Right atrium auricular region (tissue), 2 donors: Measurements from ENCODE around the gene EHD4. TPM values are rescaled to one million over a fixed set of nuclear protein-coding genes. Genes with fewer than 3 reads are reported as not detected.

Experiments used
- DNase-seq: peaks from one replicate; pipeline ENCODE4 v3.0.0-alpha.2; 2019; ENCODE audit warnings: low spot score
- H3K27ac ChIP-seq, 2 donors: fragments of 200-600 bp; sonication (generic); 1 replicate in 1 of 2; 2 replicates in 1 of 2; pipeline ENCODE4 v1.5.1; 2016 to 2019
- H3K27me3 ChIP-seq, 2 donors: fragments of 200-600 bp; sonication (generic); one replicate each; pipeline versions ENCODE4 v1.5.1 to v1.6.0; 2017 to 2019
- H3K36me3 ChIP-seq: fragments of 200-600 bp; sonication (generic); one replicate; pipeline ENCODE4 v1.5.1; 2016
- H3K4me1 ChIP-seq, 2 donors: fragments of 200-600 bp; sonication (generic); one replicate each; pipeline versions ENCODE4 v1.5.1 to v1.6.0; 2017 to 2019
- H3K4me3 ChIP-seq, 2 donors: fragments of 200-600 bp; sonication (generic); 1 replicate in 1 of 2; 2 replicates in 1 of 2; pipeline ENCODE4 v1.5.1; 2017 to 2019; ENCODE audit warnings: mild to moderate bottlenecking in 1 of 2, moderate library complexity in 1 of 2
- H3K9me3 ChIP-seq, 2 donors: fragments of 200-600 bp; sonication (generic); one replicate each; pipeline ENCODE4 v1.5.1; 2019
- total RNA-seq, 2 donors: library from RNA; depleted of rRNA; stranded (reverse); fragments of >200 nt; gene quantifications; one replicate each; pipeline ENCODE4 v1.1.0, GENCODE V29; 2016
- TF ChIP-seq, protein P1 (sequence below), 2 donors: fragments of 200-600 bp; sonication (generic); IDR thresholded peaks; one replicate each; pipeline ENCODE4 v1.5.1; 2019; ENCODE audit warnings: antibody characterized with exemption in 2 of 2

The EHD4 gene
- total RNA-seq, 2 donors from 2014 or later: 22.2 to 26.3 TPM

- Histone ChIP-seq H3K27me3 (no peaks in the 10 kb centered on the region), H3K27ac (no peak overlapping the region), H3K9me3 (no peaks in the 10 kb centered on the region), H3K36me3 (no peaks in the 10 kb centered on the region), H3K4me3 (no peak overlapping the region), H3K4me1 (peaks cover 0 to 3% of the 10 kb centered on the region in 2 donors)
- TF ChIP-seq, protein P1, sequence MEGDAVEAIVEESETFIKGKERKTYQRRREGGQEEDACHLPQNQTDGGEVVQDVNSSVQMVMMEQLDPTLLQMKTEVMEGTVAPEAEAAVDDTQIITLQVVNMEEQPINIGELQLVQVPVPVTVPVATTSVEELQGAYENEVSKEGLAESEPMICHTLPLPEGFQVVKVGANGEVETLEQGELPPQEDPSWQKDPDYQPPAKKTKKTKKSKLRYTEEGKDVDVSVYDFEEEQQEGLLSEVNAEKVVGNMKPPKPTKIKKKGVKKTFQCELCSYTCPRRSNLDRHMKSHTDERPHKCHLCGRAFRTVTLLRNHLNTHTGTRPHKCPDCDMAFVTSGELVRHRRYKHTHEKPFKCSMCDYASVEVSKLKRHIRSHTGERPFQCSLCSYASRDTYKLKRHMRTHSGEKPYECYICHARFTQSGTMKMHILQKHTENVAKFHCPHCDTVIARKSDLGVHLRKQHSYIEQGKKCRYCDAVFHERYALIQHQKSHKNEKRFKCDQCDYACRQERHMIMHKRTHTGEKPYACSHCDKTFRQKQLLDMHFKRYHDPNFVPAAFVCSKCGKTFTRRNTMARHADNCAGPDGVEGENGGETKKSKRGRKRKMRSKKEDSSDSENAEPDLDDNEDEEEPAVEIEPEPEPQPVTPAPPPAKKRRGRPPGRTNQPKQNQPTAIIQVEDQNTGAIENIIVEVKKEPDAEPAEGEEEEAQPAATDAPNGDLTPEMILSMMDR (IDR thresholded peaks at IDR 0.05): no peak
- no peak for DNase-seq
Observed at GRCh38 chr15:41997845-41998244, 25.5 kb upstream of the EHD4 start.

- no peaks in the 10 kb centered on the region for H3K36me3 ChIP-seq
- DNase-seq: no peak
- H3K4me1 ChIP-seq: peaks cover 0 to 3% of the 10 kb centered on the region in 2 donors
- no peaks in the 10 kb centered on the region for H3K27me3 ChIP-seq
- H3K4me3 ChIP-seq: no peak overlapping the region
- no peak overlapping the region for H3K27ac ChIP-seq
- no peaks in the 10 kb centered on the region for H3K9me3 ChIP-seq
- TF ChIP-seq, protein P1 (IDR thresholded peaks at IDR 0.05): no peak
Observed at GRCh38 chr15:41996921-41997592, 24.7 kb upstream of the EHD4 start.

- no peak for DNase-seq
- no peak overlapping the region for H3K27ac ChIP-seq
Observed at GRCh38 chr15:41996376-41996775, 24.0 kb upstream of the EHD4 start.

DNA sequence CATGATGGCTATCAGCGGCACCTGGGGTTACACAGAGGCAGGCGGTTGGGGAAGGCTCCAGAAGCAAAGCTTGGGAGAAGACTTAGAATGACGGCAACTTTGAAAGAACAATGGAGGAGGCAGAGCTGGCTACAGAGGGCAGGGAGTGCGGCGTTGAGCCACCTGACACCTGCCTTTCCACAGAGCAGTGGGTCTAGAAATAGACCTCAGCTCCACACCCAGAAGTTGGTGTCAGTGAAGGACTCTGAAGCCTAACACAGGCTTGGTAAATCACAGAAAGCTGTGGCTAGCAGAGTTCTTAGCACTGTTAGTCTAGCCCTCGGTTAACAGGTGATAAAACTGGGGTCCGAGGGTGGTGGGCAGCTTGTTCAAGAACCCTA, 23.1 kb upstream of the EHD4 start:
- TF ChIP-seq, protein P1 (IDR thresholded peaks at IDR 0.05): no peak

More at GRCh38 chr15:41996376-41996775, 24.0 kb upstream of the EHD4 start:
- H3K4me1 ChIP-seq: peaks cover 0 to 3% of the 10 kb centered on the region in 2 donors
- H3K9me3 ChIP-seq: no peaks in the 10 kb centered on the region
- no peaks in the 10 kb centered on the region for H3K27me3 ChIP-seq
- TF ChIP-seq, protein P1 (IDR thresholded peaks at IDR 0.05): no peak
- no peaks in the 10 kb centered on the region for H3K36me3 ChIP-seq
- H3K4me3 ChIP-seq: no peak overlapping the region

DNA sequence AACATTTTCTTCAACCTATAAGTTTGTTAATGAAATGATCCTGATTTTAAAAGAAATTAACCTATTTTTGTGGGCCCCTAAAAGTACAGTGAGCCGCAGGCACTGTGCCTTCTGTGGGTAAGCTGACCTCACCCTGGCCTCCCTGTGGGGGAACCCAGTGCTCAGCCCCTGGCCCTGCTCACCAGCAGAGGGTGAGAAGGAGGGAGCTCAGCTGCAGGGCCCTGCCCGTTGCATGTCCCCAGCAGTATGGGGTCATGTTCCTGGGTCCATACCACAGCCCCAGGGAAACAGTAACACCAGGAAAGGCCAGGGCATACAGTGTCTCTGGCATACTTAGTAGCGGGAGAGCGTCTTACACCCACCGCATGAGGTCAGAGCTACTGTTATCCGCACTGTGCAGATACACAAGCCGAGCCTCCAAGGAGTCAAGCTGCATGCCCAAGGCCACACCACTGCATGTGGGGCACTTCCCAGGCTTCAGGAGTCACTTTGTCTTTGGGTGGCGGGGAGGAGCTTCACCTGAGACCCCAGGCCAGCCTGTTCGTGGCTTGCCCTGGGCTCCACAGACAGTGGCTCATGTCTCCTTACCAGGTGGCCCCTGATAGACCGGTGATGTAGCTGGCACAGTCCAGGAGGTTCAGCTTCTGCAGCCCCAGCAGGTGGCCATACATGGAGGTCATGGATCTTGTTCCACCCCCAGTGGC, 22.6 kb upstream of the EHD4 start:
- TF ChIP-seq, protein P1 (IDR thresholded peaks at IDR 0.05): no peak
- H3K27me3 ChIP-seq: no peaks in the 10 kb centered on the region
- no peak overlapping the region for H3K27ac ChIP-seq
- H3K4me3 ChIP-seq: no peak overlapping the region
- H3K9me3 ChIP-seq: no peaks in the 10 kb centered on the region
- no peaks in the 10 kb centered on the region for H3K36me3 ChIP-seq
- peaks cover 0 to 3% of the 10 kb centered on the region in 2 donors for H3K4me1 ChIP-seq
- DNase-seq: no peak

More for the DNA sequence above, 23.1 kb upstream of the EHD4 start:
- Histone ChIP-seq H3K36me3 (no peaks in the 10 kb centered on the region), H3K4me3 (no peak overlapping the region), H3K27ac (no peak overlapping the region), H3K4me1 (peaks cover 0 to 3% of the 10 kb centered on the region in 2 donors), H3K27me3 (no peaks in the 10 kb centered on the region), H3K9me3 (no peaks in the 10 kb centered on the region)
- DNase-seq: no peak
